Activated CD8-positive, alpha-beta T cell treated with anti-CD3 and anti-CD28 coated beads, Interleukin-2, amount 10 ng/mL, durations not matched to agents 7 days and 5 days (primary cell): ENCODE measurements around the gene MGST1. TPM values are rescaled to one million over a fixed set of nuclear protein-coding genes. Genes with fewer than 3 reads are reported as not detected.

Experiments used
- ATAC-seq: fragments of 150-1000 bp; cut with Tn5 transposase; one replicate; pipeline ENCODE4 v1.10.0; 2021; ENCODE audit warnings: moderate library complexity
- CTCF ChIA-PET: fragments of 350-600 bp; sonication (Branson Sonifier 250); formaldehyde crosslinking; loops from one replicate; lab custom pipeline; 2021; ENCODE audit warnings: antibody characterized with exemption; lab: Charles Lee
- POLR2A ChIA-PET: fragments of 350-600 bp; sonication (Branson Sonifier 250); formaldehyde crosslinking; loops from one replicate; lab custom pipeline; 2021; ENCODE audit warnings: antibody characterized with exemption; lab: Charles Lee
- DNase-seq: peaks from one replicate; pipeline ENCODE4 v3.0.0-alpha.2; 2020
- H3K27ac Mint-ChIP-seq: one replicate; pipeline ENCODE4 v1.8.0; 2021; ENCODE audit warnings: mild to moderate bottlenecking, mixed read lengths
- H3K27me3 Mint-ChIP-seq: one replicate; pipeline ENCODE4 v1.8.0; 2021; ENCODE audit warnings: low read depth, mixed read lengths
- H3K36me3 Mint-ChIP-seq: one replicate; pipeline ENCODE4 v1.8.0; 2021; ENCODE audit warnings: low read depth, mixed read lengths
- H3K4me1 Mint-ChIP-seq: one replicate; pipeline ENCODE4 v1.8.0; 2021; ENCODE audit warnings: low read depth, mixed read lengths
- H3K4me3 Mint-ChIP-seq: one replicate; pipeline ENCODE4 v1.8.0; 2021; ENCODE audit warnings: mild to moderate bottlenecking, mixed read lengths
- H3K9me3 Mint-ChIP-seq: one replicate; pipeline ENCODE4 v1.8.0; 2022; ENCODE audit warnings: mixed read lengths; ENCODE audit not compliant: insufficient read depth
- total RNA-seq, 2 experiments: library from RNA; stranded (reverse); gene quantifications; one replicate each; pipeline ENCODE4 v1.2.3, GENCODE V29; 2021

The MGST1 gene
- total RNA-seq: not detected

- POLR2A ChIA-PET: no interaction called here
- H3K36me3 Mint-ChIP-seq: no peaks in the 10 kb centered on the region
- DNase-seq: no peak
- no peak for ATAC-seq
- H3K27ac Mint-ChIP-seq: no peak within 1 kb of the TSS
- CTCF ChIA-PET: no interaction called here
- peaks cover 5% of the 10 kb centered on the region for H3K9me3 Mint-ChIP-seq
- no peaks in the 10 kb centered on the region for H3K4me1 Mint-ChIP-seq
- H3K4me3 Mint-ChIP-seq: no peak within 1 kb of the TSS
- H3K27me3 Mint-ChIP-seq: peaks cover 7% of the 10 kb centered on the region
Measured at GRCh38 chr12:16347391-16348298, at the start of gene MGST1. Gene MGST1 (plus strand): TSS chr12:16347645. CDS start chr12:16354253, 6,608 bp downstream.

DNA sequence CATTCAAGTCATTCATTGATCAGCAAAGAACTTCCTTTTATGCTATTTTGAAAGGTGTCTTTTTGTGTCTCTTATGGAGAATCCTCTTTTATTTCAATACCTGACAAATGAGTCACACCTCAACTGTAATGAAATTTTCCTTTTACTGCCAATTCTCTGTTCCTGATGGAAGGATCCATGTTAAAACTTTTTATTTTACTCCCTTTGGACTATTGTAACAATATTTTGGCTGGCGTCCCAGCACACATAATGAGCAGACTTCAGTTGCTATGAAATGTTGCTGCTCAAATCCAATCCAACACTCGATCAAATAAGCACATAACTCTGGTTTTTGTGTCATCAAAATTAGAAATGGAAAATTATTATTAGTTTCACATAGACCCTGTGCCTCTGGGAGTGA is 48.0 kb upstream of the MGST1 start:
- DNase-seq: no peak
- H3K27me3 Mint-ChIP-seq: no peaks in the 10 kb centered on the region
- no peak for ATAC-seq
- H3K9me3 Mint-ChIP-seq: peaks cover 11% of the 10 kb centered on the region
- no peak overlapping the region for H3K4me3 Mint-ChIP-seq
- H3K36me3 Mint-ChIP-seq: no peaks in the 10 kb centered on the region
- H3K27ac Mint-ChIP-seq: no peak overlapping the region
- ChIA-PET CTCF (no interaction called here), POLR2A (no interaction called here)
- no peaks in the 10 kb centered on the region for H3K4me1 Mint-ChIP-seq

DNA sequence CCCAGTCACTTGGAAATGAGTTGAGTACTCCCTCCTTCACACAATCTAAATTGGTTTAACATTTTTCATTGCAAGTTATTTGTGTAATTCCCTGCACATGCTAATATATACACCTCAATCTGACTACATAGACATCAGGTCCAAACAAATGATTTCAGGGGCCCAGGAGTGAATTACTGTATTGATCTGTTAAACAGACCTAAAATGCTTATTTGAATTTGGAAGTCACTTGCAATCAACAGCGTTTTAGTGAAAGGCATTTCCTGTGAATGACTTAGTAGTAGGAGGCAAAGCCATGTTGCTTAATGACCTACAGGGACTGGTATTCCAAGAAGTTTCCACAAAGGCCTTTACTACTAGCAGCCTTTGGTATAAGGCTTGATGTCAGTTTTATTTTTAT is 47.3 kb upstream of the MGST1 start:
- ChIA-PET CTCF (no interaction called here), POLR2A (no interaction called here)
- Mint-ChIP-seq H3K27ac (no peak overlapping the region), H3K9me3 (peaks cover 11% of the 10 kb centered on the region), H3K4me3 (no peak overlapping the region), H3K36me3 (no peaks in the 10 kb centered on the region), H3K27me3 (no peaks in the 10 kb centered on the region), H3K4me1 (no peaks in the 10 kb centered on the region)
- ATAC-seq: no peak
- DNase-seq: no peak

DNA sequence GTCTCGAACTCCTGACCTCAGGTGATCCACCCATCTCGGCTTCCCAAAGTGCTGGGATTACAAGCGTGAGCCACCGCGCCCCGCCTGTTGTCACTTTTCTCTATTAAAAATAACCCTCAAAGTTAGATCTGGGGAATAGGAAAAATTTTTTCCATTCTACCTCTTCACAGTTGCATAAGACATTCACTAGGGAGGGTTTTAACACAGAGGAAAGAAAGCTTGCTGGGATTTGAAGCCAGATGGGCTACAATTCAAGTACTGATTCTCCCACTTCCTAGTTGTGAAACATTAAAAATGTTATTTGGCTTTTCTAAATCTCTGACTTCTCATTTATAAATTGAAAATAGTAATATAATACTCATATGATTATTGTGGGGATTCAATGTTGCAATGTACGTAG is 46.7 kb upstream of the MGST1 start:
- Mint-ChIP-seq H3K27me3 (no peaks in the 10 kb centered on the region), H3K4me3 (no peak overlapping the region), H3K27ac (no peak overlapping the region), H3K36me3 (no peaks in the 10 kb centered on the region), H3K9me3 (peaks cover 8% of the 10 kb centered on the region), H3K4me1 (no peaks in the 10 kb centered on the region)
- ChIA-PET CTCF (no interaction called here), POLR2A (no interaction called here)
- ATAC-seq (no peak), DNase-seq (no peak)

DNA sequence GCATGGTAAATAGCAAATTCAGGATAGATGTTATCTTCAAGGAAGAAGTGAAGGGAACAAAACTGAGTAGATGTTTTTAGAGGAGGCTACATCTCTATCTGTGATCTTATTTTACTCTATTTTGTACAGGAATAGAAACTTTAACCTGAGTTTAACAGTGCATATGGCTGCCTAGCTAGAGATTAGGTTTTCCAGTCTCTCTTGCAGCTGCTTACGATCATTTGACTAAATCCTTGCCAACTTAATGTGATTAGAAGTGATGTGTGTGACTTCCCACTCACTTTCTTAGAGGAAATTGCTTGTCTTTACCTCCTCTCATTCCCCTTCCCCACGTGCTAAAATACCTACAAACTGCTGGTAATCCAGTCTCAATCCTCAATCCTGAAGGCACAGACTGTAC is 43.5 kb upstream of the MGST1 start:
- H3K27me3 Mint-ChIP-seq: no peaks in the 10 kb centered on the region
- peaks cover 6% of the 10 kb centered on the region for H3K9me3 Mint-ChIP-seq
- DNase-seq (no peak), ATAC-seq (no peak)
- H3K27ac Mint-ChIP-seq: no peak overlapping the region
- POLR2A ChIA-PET: no interaction called here
- no peak overlapping the region for H3K4me3 Mint-ChIP-seq
- H3K36me3 Mint-ChIP-seq: no peaks in the 10 kb centered on the region
- H3K4me1 Mint-ChIP-seq: no peaks in the 10 kb centered on the region
- CTCF ChIA-PET: no interaction called here

GRCh38 chr12:16307856-16308475 is 39.5 kb upstream of the MGST1 start:
- Mint-ChIP-seq H3K27ac (no peak overlapping the region), H3K4me3 (no peak overlapping the region), H3K9me3 (peaks cover 9% of the 10 kb centered on the region), H3K36me3 (no peaks in the 10 kb centered on the region), H3K4me1 (no peaks in the 10 kb centered on the region), H3K27me3 (no peaks in the 10 kb centered on the region)
- ChIA-PET POLR2A (no interaction called here), CTCF (no interaction called here)
- ATAC-seq (no peak), DNase-seq (no peak)

- Mint-ChIP-seq H3K4me1 (no peaks in the 10 kb centered on the region), H3K4me3 (no peak overlapping the region), H3K27ac (no peak overlapping the region), H3K36me3 (no peaks in the 10 kb centered on the region), H3K27me3 (no peaks in the 10 kb centered on the region), H3K9me3 (peaks cover 9% of the 10 kb centered on the region)
- ATAC-seq (no peak), DNase-seq (no peak)
- CTCF ChIA-PET: no interaction called here
- POLR2A ChIA-PET: no interaction called here
Measured at GRCh38 chr12:16310934-16311333, 36.5 kb upstream of the MGST1 start.

DNA sequence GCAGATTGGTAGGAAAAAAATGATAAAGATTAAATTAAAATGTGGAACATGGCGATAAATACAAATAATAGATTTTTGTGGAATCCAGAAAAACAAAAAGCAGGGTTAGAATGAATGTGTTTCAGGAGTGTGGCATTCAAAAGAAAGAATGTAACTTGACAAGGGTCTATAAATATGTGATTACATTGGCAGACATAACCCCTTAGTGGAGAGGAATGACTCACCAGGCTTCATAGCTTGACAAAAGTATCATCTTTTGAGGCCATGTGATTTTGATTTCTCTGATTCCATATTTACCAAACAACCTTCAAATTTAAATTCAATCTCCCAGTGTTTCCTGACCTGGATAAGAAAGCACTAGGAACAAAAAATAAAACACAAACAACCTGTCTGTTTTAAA is 24.4 kb upstream of the MGST1 start:
- Mint-ChIP-seq H3K4me3 (no peak overlapping the region), H3K27me3 (no peaks in the 10 kb centered on the region), H3K27ac (no peak overlapping the region), H3K36me3 (no peaks in the 10 kb centered on the region), H3K4me1 (no peaks in the 10 kb centered on the region), H3K9me3 (peaks cover 11% of the 10 kb centered on the region)
- ChIA-PET POLR2A (no interaction called here), CTCF (no interaction called here)
- ATAC-seq: no peak
- no peak for DNase-seq

GRCh38 chr12:16323638-16324037 is 23.8 kb upstream of the MGST1 start:
- no peak for DNase-seq
- no peaks in the 10 kb centered on the region for H3K36me3 Mint-ChIP-seq
- POLR2A ChIA-PET: no interaction called here
- H3K9me3 Mint-ChIP-seq: peaks cover 11% of the 10 kb centered on the region
- no peaks in the 10 kb centered on the region for H3K27me3 Mint-ChIP-seq
- H3K27ac Mint-ChIP-seq: no peak overlapping the region
- no peak for ATAC-seq
- H3K4me1 Mint-ChIP-seq: no peaks in the 10 kb centered on the region
- CTCF ChIA-PET: no interaction called here
- no peak overlapping the region for H3K4me3 Mint-ChIP-seq

GRCh38 chr12:16324272-16324671 is 23.2 kb upstream of the MGST1 start:
- H3K36me3 Mint-ChIP-seq: no peaks in the 10 kb centered on the region

GRCh38 chr12:16324772-16325171 is 22.7 kb upstream of the MGST1 start:
- no peaks in the 10 kb centered on the region for H3K36me3 Mint-ChIP-seq
- peaks cover 11% of the 10 kb centered on the region for H3K9me3 Mint-ChIP-seq
- DNase-seq (no peak), ATAC-seq (no peak)
- H3K4me1 Mint-ChIP-seq: no peaks in the 10 kb centered on the region
- CTCF ChIA-PET: no interaction called here
- H3K27ac Mint-ChIP-seq: no peak overlapping the region
- POLR2A ChIA-PET: no interaction called here
- no peaks in the 10 kb centered on the region for H3K27me3 Mint-ChIP-seq
- H3K4me3 Mint-ChIP-seq: no peak overlapping the region

More at GRCh38 chr12:16324272-16324671, 23.2 kb upstream of the MGST1 start:
- DNase-seq: no peak
- Mint-ChIP-seq H3K4me3 (no peak overlapping the region), H3K27ac (no peak overlapping the region), H3K27me3 (no peaks in the 10 kb centered on the region), H3K4me1 (no peaks in the 10 kb centered on the region), H3K9me3 (peaks cover 11% of the 10 kb centered on the region)
- ATAC-seq: no peak
- ChIA-PET POLR2A (no interaction called here), CTCF (no interaction called here)

DNA sequence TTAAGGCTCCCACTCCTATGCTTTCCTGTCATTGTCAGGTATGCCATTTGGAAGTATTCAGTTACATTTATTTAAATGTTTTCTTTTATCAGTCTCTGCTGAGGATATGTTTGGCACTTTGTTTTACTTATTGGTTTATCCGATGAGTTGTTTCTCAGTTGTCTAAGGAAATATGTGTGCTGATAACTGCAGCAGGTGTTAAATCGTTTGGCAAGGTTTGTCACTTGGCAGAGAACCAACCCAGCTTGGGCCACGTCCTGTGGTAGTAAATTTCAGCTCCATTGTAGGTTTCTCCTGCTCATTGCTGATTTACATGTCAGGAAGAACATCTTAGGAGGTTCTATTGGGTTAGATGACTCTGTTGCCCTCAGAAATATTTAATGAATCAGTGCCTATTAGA is 22.0 kb upstream of the MGST1 start:
- H3K4me1 Mint-ChIP-seq: no peaks in the 10 kb centered on the region
- no peak for DNase-seq
- ChIA-PET CTCF (no interaction called here), POLR2A (no interaction called here)
- no peaks in the 10 kb centered on the region for H3K27me3 Mint-ChIP-seq
- no peak for ATAC-seq
- H3K27ac Mint-ChIP-seq: no peak overlapping the region
- H3K9me3 Mint-ChIP-seq: peaks cover 9% of the 10 kb centered on the region
- H3K4me3 Mint-ChIP-seq: no peak overlapping the region
- H3K36me3 Mint-ChIP-seq: no peaks in the 10 kb centered on the region
